Measurements from ENCODE around the gene SPEM1.

The SPEM1 gene

GRCh38 chr17:7440834-7441195 is 20.7 kb downstream of the SPEM1 start:
- TF ChIP-seq EZH2phosphoT487 (IDR thresholded peaks at IDR 0.05; ENCODE audit: borderline replicate concordance, low read length) = no peak
- peak; percentile 9 for TF ChIP-seq CTCF (IDR thresholded peaks at IDR 0.05; ENCODE audit: low read depth, low read length, poor library complexity, severe bottlenecking)
- peaks cover 5% of the 10 kb centered on the region; the same call in 1 of the 2 replicates for H4K20me1 ChIP-seq (ENCODE audit: control insufficient read depth, insufficient read depth, low read depth, low read length)
- H3F3A ChIP-seq (ENCODE audit: control insufficient read depth, insufficient read depth) = no peaks in the 10 kb centered on the region
- H3K4me2 ChIP-seq (ENCODE audit: low read length) = peak overlapping the region; percentile 94
- H3K9me3 ChIP-seq (ENCODE audit: control insufficient read depth, insufficient read depth, low read length) = no peaks in the 10 kb centered on the region
- no peaks in the 10 kb centered on the region for H3K9me2 ChIP-seq (replicated peaks; ENCODE audit: control insufficient read depth, low read length)
- peaks cover 61% of the 10 kb centered on the region for H3K4me1 ChIP-seq (ENCODE audit: control insufficient read depth, low read length)
- no peak overlapping the region for H3K27ac ChIP-seq (ENCODE audit: low read depth, low read length)
- peaks cover 59% of the 10 kb centered on the region for H3K27me3 ChIP-seq (ENCODE audit: control insufficient read depth, low read length)
- peaks cover 10% of the 10 kb centered on the region for H3K79me2 ChIP-seq (ENCODE audit: control insufficient read depth, low read length)
- no peaks in the 10 kb centered on the region for H3K36me3 ChIP-seq (ENCODE audit: control insufficient read depth, low read length)
- peak overlapping the region; percentile 68 for H3K4me3 ChIP-seq (ENCODE audit: low read length)

- Histone ChIP-seq H3K27ac (ENCODE audit: low read depth, low read length) (no peak overlapping the region), H3F3A (ENCODE audit: control insufficient read depth, insufficient read depth) (no peaks in the 10 kb centered on the region), H3K4me1 (ENCODE audit: control insufficient read depth, low read length) (peaks cover 59% of the 10 kb centered on the region), H3K36me3 (ENCODE audit: control insufficient read depth, low read length) (no peaks in the 10 kb centered on the region), H3K9me3 (ENCODE audit: control insufficient read depth, insufficient read depth, low read length) (no peaks in the 10 kb centered on the region), H3K4me3 (ENCODE audit: low read length) (peak overlapping the region; percentile 68; the same call in 1 of the 2 replicates), H3K4me2 (ENCODE audit: low read length) (peak overlapping the region; percentile 94; the same call in 1 of the 2 replicates), H4K20me1 (ENCODE audit: control insufficient read depth, insufficient read depth, low read depth, low read length) (peaks cover 5% of the 10 kb centered on the region; the same call in 1 of the 2 replicates), H3K9me2 (replicated peaks; ENCODE audit: control insufficient read depth, low read length) (no peaks in the 10 kb centered on the region), H3K27me3 (ENCODE audit: control insufficient read depth, low read length) (peaks cover 63% of the 10 kb centered on the region), H3K79me2 (ENCODE audit: control insufficient read depth, low read length) (peaks cover 6% of the 10 kb centered on the region)
- TF ChIP-seq CTCF (IDR thresholded peaks at IDR 0.05; ENCODE audit: low read depth, low read length, poor library complexity, severe bottlenecking) (no peak), EZH2phosphoT487 (IDR thresholded peaks at IDR 0.05; ENCODE audit: borderline replicate concordance, low read length) (no peak)
Observed at GRCh38 chr17:7441266-7441665, 21.1 kb downstream of the SPEM1 start.

DNA sequence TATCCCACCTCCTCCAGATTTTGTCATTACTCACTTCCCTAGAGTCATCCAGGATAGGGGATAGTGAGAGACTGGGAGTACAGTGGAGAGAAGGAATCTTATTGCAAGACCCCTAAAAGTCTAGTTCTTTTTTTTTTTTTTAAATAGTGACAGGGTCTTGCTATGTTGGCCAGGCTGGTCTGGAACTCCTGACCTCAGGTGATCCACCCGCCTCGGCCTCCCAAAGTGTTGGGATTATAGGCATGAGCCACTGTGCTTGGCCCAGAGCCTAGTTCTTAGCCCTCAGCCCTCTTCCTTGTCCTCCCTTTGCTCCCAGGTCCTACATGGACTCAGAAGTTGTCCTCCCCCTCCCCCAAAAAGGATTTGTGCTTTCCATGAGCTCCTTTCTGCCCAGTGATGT is 22.0 kb downstream of the SPEM1 start:
- H3K36me3 ChIP-seq (ENCODE audit: control insufficient read depth, low read length) = no peaks in the 10 kb centered on the region
- H3K4me2 ChIP-seq (ENCODE audit: low read length) = no peak overlapping the region
- no peak overlapping the region for H3K4me3 ChIP-seq (ENCODE audit: low read length)
- TF ChIP-seq CTCF (IDR thresholded peaks at IDR 0.05; ENCODE audit: low read depth, low read length, poor library complexity, severe bottlenecking) (no peak), EZH2phosphoT487 (IDR thresholded peaks at IDR 0.05; ENCODE audit: borderline replicate concordance, low read length) (no peak)
- peaks cover 51% of the 10 kb centered on the region for H3K4me1 ChIP-seq (ENCODE audit: control insufficient read depth, low read length)
- H3K9me3 ChIP-seq (ENCODE audit: control insufficient read depth, insufficient read depth, low read length) = no peaks in the 10 kb centered on the region
- peaks cover 5% of the 10 kb centered on the region; the same call in 1 of the 2 replicates for H4K20me1 ChIP-seq (ENCODE audit: control insufficient read depth, insufficient read depth, low read depth, low read length)
- H3K27ac ChIP-seq (ENCODE audit: low read depth, low read length) = no peak overlapping the region
- H3K27me3 ChIP-seq (ENCODE audit: control insufficient read depth, low read length) = peaks cover 67% of the 10 kb centered on the region
- H3K79me2 ChIP-seq (ENCODE audit: control insufficient read depth, low read length) = no peaks in the 10 kb centered on the region
- H3F3A ChIP-seq (ENCODE audit: control insufficient read depth, insufficient read depth) = no peaks in the 10 kb centered on the region
- no peaks in the 10 kb centered on the region for H3K9me2 ChIP-seq (replicated peaks; ENCODE audit: control insufficient read depth, low read length)

Data from DOHH2 (cell line).